SH-SY5Y (cell line): ENCODE results near the gene SLC25A41.

Experiments used
- GATA2 ChIP-seq: IDR thresholded peaks from 2 replicates; pipeline ENCODE4 v1.6.1; 2011; ENCODE audit warnings: mild to moderate bottlenecking, low read depth, low read length
- GATA3 ChIP-seq: IDR thresholded peaks from 2 replicates; pipeline ENCODE4 v1.6.1; 2011; ENCODE audit warnings: low read depth, mild to moderate bottlenecking, low read length, moderate library complexity

GRCh38 chr19:6415591-6416190 is 17.9 kb downstream of the SLC25A41 start:
- TF ChIP-seq GATA2 (no peak), GATA3 (no peak)
